DOHH2 (cell line): Measurements from ENCODE around the gene ARIH1.

Experiments
- EZH2phosphoT487 ChIP-seq: fragments of 200-600 bp; sonication (generic); IDR thresholded peaks from 2 replicates; pipeline ENCODE4 v1.6.1; 2017; ENCODE audit warnings: borderline replicate concordance, mild to moderate bottlenecking, antibody characterized with exemption, low read length, moderate library complexity, mixed read lengths
- TF ChIP-seq, protein P1 (sequence below): fragments of 200-600 bp; sonication (generic); IDR thresholded peaks from one replicate; pipeline ENCODE4 v1.5.1; 2014; ENCODE audit warnings: antibody characterized with exemption, mild to moderate bottlenecking, low read depth, low read length; ENCODE audit not compliant: poor library complexity, severe bottlenecking

DNA sequence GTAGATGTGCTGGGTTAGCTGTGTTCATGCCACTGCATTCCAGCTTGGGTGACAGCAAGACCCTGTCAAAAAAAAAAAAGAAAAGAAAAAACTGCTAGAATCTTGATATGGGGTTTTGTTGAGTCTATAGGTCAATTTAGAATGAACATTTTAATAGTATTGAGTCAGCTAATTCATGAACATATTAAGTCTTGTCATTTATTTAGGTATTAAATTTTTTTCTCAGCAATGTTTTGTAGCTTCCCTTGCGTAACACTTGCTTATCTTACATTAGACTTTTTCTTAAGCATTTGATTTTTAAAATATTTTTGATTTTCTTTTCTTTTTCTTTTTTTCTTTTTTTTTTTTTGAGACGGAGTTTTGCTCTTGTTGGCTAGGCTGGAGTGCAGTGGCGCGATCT lies 119.7 kb downstream of the ARIH1 start:
- TF ChIP-seq, protein P1, sequence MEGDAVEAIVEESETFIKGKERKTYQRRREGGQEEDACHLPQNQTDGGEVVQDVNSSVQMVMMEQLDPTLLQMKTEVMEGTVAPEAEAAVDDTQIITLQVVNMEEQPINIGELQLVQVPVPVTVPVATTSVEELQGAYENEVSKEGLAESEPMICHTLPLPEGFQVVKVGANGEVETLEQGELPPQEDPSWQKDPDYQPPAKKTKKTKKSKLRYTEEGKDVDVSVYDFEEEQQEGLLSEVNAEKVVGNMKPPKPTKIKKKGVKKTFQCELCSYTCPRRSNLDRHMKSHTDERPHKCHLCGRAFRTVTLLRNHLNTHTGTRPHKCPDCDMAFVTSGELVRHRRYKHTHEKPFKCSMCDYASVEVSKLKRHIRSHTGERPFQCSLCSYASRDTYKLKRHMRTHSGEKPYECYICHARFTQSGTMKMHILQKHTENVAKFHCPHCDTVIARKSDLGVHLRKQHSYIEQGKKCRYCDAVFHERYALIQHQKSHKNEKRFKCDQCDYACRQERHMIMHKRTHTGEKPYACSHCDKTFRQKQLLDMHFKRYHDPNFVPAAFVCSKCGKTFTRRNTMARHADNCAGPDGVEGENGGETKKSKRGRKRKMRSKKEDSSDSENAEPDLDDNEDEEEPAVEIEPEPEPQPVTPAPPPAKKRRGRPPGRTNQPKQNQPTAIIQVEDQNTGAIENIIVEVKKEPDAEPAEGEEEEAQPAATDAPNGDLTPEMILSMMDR = no peak
- no peak for TF ChIP-seq EZH2phosphoT487
